Left ventricle myocardium superior (tissue), 1 donor: Measurements from ENCODE around the gene FHIP2A. TPM values are rescaled to one million over a fixed set of nuclear protein-coding genes. Genes with fewer than 3 reads are reported as not detected.
"Not testable (repeated sequence)": the region's sequence is repeated elsewhere in the genome, so short reads cannot be mapped to it uniquely, and the experiment has no call there.

Experiments used
- ATAC-seq: fragments of 200-7000 bp; cut with Tn5 transposase; one replicate; pipeline ENCODE4 v1.9.1; 2020; ENCODE audit warnings: mild to moderate bottlenecking, moderate library complexity
- DNase-seq: peaks from one replicate; pipeline ENCODE4 v3.0.0-alpha.2; 2020
- intact Hi-C: fragments of 100-400 bp; cut with micrococcal nuclease; formaldehyde crosslinking; loops from one replicate; pipeline ENCODE4 v1.11.0; 2022
- total RNA-seq: library from RNA; stranded (reverse); fragmentation: NEBNext Ultra II Directional; extraction: Animal tissue kit (Norgen Biotek cat#: 25700); gene quantifications from one replicate; pipeline ENCODE4 v1.2.1, GENCODE V29; 2021
- donor health status: DM: no; HTN: yes; CAD: no; lungs with severe emphysema.

The FHIP2A gene
- total RNA-seq, 1 donor from 2014 or later = 29.4 TPM

GRCh38 chr10:114852197-114852596, 30.6 kb downstream of the FHIP2A start:
- ATAC-seq = no peak
- intact Hi-C loops = no loop called here
- no peak for DNase-seq

- intact Hi-C loops = no loop called here
- DNase-seq (no peak), ATAC-seq (no peak)
Measured at GRCh38 chr10:114854906-114855305, 33.3 kb downstream of the FHIP2A start.

- intact Hi-C loops = no loop called here
- ATAC-seq (peak; percentile 64), DNase-seq (no peak)
Measured at GRCh38 chr10:114855776-114856543, 34.4 kb downstream of the FHIP2A start.

GRCh38 chr10:114856544-114857287, 35.1 kb downstream of the FHIP2A start:
- no peak for DNase-seq
- peak; percentile 50 for ATAC-seq
- intact Hi-C loops = no loop called here

GRCh38 chr10:114857288-114857565, 35.6 kb downstream of the FHIP2A start:
- intact Hi-C loops, ATAC-seq, DNase-seq: not testable (repeated sequence)

- DNase-seq (no peak), ATAC-seq (no peak)
- intact Hi-C loops = no loop called here
Measured at GRCh38 chr10:114857922-114858629, 36.5 kb downstream of the FHIP2A start.

- DNase-seq (no peak), ATAC-seq (no peak)
- intact Hi-C loops = no loop called here
Measured at GRCh38 chr10:114859222-114859621, 37.6 kb downstream of the FHIP2A start.

- intact Hi-C loops = no loop called here
- no peak for DNase-seq
- ATAC-seq = no peak
Measured at GRCh38 chr10:114862456-114862855, 40.9 kb downstream of the FHIP2A start.

GRCh38 chr10:114867365-114867764, 45.8 kb downstream of the FHIP2A start:
- intact Hi-C loops = no loop called here
- ATAC-seq = no peak
- no peak for DNase-seq

- intact Hi-C loops = no loop called here
- DNase-seq = no peak
- no peak for ATAC-seq
Measured at GRCh38 chr10:114868870-114869519, 47.4 kb downstream of the FHIP2A start.

GRCh38 chr10:114869520-114869892, 47.9 kb downstream of the FHIP2A start:
- ATAC-seq (no peak), DNase-seq (no peak)
- intact Hi-C loops = no loop called here

GRCh38 chr10:114870486-114870885, 48.9 kb downstream of the FHIP2A start:
- DNase-seq (no peak), ATAC-seq (no peak)
- intact Hi-C loops = no loop called here

GRCh38 chr10:114871379-114871778, 49.8 kb downstream of the FHIP2A start:
- intact Hi-C loops = no loop called here
- ATAC-seq (no peak), DNase-seq (no peak)

Other genes with a start within 250 kb of the FHIP2A start
- 808 TPM for gene ABLIM1, start 163.5 kb upstream of the FHIP2A start, total RNA-seq
- 13.8 TPM for gene TRUB1, start 116.4 kb downstream of the FHIP2A start, total RNA-seq